Measurements from ENCODE around the gene IMMP2L.
"Not testable (repeated sequence)": the region's sequence is repeated elsewhere in the genome, so short reads cannot be mapped to it uniquely, and the experiment has no call there.

IMMP2L gene

GRCh38 chr7:110762546-110763225, 799.6 kb downstream of the IMMP2L start:
- no peak for DNase-seq

DNA sequence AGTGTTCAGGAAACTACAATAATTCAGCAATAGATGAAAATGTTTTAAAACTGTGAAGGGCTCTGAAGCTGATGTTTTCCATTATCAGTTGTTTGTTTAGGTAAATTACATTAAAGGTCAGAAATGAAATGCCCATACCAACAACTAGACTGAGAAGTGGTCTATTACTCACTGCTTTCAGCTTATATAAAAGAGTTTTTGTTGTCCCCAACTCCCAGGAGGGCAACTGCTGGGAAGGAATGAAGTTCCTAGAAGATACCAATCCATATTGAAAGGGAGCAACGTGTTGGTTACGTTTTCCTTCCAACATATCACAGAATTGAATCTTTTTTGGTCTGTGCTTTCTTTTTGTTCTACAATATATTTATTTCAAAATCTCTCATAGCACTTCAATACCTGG, 802.0 kb downstream of the IMMP2L start:
- no peak for DNase-seq

GRCh38 chr7:110759069-110759468, 803.2 kb downstream of the IMMP2L start:
- no peak for DNase-seq

- no peak for DNase-seq
These were observed 807.6 kb downstream of the IMMP2L start for GRCh38 chr7:110754649-110755048.

GRCh38 chr7:110750931-110751605, 811.2 kb downstream of the IMMP2L start:
- no peak for DNase-seq

GRCh38 chr7:110733221-110733620, 829.1 kb downstream of the IMMP2L start:
- DNase-seq: no peak

- no peak for DNase-seq
These were observed 837.5 kb downstream of the IMMP2L start for GRCh38 chr7:110724811-110725210.

GRCh38 chr7:110721395-110721794, 840.9 kb downstream of the IMMP2L start:
- no peak for DNase-seq

DNA sequence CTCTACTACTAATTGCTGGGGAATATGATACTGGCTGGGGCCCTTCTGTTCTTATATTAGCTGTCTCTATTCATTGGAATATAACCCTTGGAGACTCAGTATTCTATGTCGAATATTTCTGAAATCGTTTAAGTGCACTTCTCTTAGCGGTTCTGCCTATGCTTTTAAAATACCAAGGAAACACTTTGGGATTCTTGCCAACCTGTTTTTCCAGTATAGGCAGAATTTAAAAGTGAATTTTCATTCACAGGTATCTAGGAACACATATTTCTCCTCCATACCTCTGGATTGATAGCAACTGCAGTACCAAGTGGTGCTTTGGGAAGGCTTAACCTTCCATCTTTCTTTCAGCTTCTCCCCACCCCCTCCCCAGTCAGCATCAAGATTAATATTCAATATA, 841.7 kb downstream of the IMMP2L start:
- no peak for DNase-seq

DNA sequence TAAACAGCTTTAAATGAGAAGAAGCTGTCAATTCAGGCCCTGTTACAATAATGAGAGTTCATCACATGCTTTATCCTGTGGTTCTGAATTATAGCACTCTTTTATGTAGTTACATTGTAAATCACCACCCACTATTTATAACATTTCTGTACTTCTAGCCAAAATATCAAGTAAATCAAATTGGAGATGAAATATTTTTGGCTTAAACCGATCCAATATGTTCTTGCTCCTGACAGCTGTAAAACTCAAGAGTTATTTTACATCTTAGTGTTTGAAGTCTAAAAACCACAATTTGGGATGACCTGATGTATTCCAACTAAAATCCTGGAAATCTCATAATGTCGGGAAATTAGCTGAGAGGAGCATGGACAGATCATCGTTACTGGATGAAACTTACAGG, 842.6 kb downstream of the IMMP2L start:
- no peak for DNase-seq

GRCh38 chr7:110718503-110719205, 843.6 kb downstream of the IMMP2L start:
- DNase-seq: no peak

DNA sequence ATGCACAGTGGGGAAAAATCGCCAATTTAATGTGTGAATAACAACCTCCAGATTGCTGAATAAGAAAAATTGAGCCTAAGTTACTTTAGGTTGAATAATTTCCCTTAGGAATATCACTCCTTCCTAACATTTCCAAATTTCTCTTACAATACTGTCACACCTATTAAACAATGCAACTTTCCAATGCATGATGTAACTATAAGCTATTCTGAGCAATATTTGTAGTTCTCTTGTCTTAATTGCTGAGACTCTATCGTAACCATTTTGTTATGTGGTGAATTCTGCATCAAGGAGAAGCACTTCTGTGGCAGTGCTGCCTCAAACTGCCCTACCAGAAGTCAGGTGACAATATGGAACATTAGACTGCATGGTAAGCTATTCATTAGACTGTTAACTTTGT, 858.1 kb downstream of the IMMP2L start:
- no peak for DNase-seq

DNA sequence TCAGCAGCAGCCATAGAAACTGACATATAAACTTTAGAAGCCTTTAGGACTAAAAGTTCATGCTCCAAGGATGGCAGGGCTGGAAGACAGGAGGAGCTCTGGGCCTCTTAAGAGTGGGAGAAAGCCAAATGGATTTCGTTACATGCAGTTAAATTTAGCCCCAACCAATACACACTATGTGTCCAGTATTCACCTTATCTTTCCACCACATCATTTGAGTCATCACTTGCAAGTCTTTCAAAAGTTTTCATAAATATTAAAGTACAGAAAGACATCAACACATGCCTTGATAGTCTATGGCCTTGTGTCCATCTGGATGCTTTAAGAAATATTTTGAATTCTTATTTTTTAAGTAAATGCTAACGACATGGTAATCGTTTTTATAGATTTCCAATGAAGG, 863.7 kb downstream of the IMMP2L start:
- DNase-seq: no peak

- no peak for DNase-seq
These were observed 868.9 kb downstream of the IMMP2L start for GRCh38 chr7:110693344-110693743.

GRCh38 chr7:110688908-110689307, 873.4 kb downstream of the IMMP2L start:
- no peak for DNase-seq

DNA sequence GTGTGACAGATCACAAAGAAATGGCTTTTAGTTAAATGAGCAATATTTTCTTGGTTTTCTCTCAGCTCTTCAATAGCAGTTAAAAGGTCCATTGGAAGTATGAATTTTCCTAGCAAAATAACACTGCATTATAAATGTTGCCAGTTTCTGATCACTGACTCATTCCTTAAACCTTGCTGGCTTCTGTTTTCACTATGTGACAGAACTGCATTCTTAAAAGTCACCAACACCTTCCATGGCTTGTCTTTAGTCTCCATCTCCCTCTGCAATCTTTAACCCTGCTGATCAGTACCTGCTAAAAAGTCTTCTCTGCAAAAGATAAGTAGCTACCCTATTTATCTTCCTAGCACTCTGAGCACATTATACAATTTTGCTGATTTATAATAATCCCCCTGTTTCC, 876.4 kb downstream of the IMMP2L start:
- no peak for DNase-seq

DNA sequence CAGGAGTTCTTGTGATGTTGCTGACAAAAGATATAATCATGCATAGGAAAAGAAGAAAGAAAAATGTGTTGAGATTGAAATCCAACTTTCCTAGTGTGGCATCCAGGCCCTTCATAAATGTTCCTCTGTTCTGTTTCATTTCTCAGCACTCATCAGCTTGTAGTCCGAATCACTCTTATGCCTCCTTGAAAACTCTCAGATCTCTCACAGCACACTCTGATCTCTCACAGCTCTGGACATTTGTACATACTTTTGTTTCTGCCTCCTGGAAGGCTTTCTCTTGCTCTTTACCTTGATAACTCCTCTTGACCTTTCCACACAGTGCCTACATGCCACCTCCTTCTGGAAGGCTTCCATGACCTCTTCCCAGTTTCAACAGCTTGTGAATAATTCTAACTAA, 880.4 kb downstream of the IMMP2L start:
- no peak for DNase-seq

DNA sequence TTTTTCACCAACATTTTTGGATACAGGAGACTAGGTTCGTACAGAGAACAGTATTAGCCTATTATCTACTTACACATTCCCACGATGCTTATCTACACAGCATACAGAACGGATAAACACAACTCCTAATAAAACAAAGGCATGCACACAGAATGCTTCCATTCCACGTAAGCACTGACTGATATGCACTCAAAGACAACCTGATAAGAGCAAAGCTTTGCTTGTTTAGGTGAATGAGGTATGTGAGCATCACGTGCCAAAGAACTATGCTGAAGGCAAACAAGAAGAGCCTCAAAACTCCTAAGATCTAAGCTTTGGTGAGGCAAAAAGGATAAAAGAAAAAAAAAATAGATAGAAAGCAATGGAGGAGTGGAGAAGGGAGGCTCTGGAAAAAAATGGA, 884.9 kb downstream of the IMMP2L start:
- DNase-seq: no peak

DNA sequence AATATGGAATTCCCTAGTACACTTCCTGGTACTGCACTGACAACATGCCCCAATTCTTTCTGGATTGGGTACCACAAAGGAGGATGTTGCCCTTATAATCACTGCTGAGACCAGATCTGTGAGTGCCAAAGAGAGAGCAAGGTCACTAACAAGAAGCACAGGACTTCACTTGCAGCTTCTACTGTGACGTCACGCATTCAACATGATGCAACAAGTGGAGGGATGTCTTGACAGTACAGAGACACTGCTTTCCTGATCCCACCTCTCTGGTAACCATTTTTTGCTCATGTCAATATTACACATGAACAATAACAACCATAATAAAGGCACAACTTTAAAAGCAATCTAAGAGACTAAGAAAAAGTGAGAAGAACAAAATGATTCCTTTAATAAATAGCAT, 885.5 kb downstream of the IMMP2L start:
- no peak for DNase-seq

GRCh38 chr7:110675383-110676103, 886.7 kb downstream of the IMMP2L start:
- DNase-seq: no peak

DNA sequence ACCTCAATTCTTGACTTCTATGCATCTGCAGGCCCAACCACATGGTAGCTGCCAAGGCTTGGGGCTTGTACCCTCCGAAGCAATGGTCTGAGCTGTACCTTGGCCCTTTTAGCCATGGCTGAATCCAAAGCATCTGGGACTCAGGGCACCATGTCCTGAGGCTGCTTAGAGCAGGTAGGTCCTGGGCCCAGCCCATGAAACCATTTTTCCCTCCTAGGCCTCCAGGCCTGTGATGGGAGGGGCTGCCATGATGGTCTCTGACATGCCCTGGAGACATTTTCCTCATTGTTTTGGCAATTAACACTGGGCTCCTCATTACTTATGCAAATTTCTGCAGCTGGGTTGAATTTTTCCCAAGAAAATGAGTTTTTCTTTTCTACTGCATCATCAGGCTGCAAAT, 889.1 kb downstream of the IMMP2L start:
- DNase-seq: no peak

DNA sequence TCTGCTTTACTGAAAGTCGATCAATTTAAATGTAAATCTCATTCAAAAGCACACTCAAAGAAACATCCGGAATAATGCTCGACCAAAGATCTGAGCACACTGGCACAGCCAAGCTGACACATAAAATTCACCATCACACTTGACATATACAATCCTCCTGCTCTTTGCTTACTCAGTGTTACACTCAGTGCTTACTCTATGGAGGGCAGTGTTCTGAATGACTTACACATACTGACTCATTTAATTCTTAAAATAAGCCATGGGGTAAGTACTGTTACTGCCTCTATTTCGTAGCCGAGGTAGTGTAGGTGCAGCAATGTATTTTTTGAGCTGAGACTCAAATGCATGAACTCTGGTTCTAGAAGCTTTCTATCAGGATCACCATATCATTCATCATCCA, 892.9 kb downstream of the IMMP2L start:
- no peak for DNase-seq

DNA sequence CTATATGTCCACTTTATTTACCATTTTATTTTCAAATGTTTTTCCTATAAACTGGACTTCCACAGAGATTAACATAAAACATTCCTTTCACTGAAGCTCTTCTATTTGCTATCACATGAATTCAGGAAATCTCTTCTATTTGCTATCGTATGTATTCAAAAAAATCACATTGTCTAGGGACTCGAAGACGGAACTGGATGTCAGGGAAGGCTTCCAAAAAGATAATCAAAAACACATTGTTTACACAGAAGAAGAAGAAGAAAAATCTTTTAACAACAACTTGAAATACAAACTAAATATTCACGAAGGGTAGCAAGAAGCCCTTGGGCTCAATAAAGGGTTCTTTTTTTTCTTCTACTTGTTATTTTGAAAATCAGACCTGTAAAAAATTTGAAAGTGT, 897.5 kb downstream of the IMMP2L start:
- no peak for DNase-seq

GRCh38 chr7:110660637-110661036, 901.7 kb downstream of the IMMP2L start:
- DNase-seq: not testable (repeated sequence)
